Body of pancreas (tissue), 4 donors: ENCODE data around the gene EVA1C. TPM values are rescaled to one million over a fixed set of nuclear protein-coding genes. Genes with fewer than 3 reads are reported as not detected.

Source experiments
- ATAC-seq: fragments of 150-250 bp; one replicate; pipeline ENCODE4 v1.9.1; 2016
- DNase-seq, 4 donors: peaks; one replicate each; pipeline ENCODE4 v3.0.0-alpha.2; 2019
- H3K27ac ChIP-seq, 4 donors: fragments of 200-600 bp; sonication (generic); 1 replicate in 3 of 4; 2 replicates in 1 of 4; pipeline versions ENCODE4 v1.5.1 to v1.6.1; 2016 to 2019; ENCODE audit warnings: mild to moderate bottlenecking in 1 of 4, mixed read lengths in 1 of 4, moderate library complexity in 1 of 4
- H3K27me3 ChIP-seq, 2 donors: fragments of 200-600 bp; sonication (generic); one replicate each; pipeline ENCODE4 v1.6.0; 2016; ENCODE audit warnings: mild to moderate bottlenecking in 1 of 2
- H3K36me3 ChIP-seq, 2 donors: fragments of 200-600 bp; sonication (generic); replicated peaks in 1 of 2; 2 replicates each; pipeline ENCODE4 v1.5.1; 2016; ENCODE audit warnings: low read depth in 2 of 2; ENCODE audit not compliant: insufficient read depth in 1 of 2
- H3K4me1 ChIP-seq: fragments of 200-600 bp; sonication (generic); one replicate; pipeline ENCODE4 v1.6.0; 2016
- H3K4me3 ChIP-seq, 2 donors: fragments of 200-600 bp; sonication (generic); 1 replicate in 1 of 2; 2 replicates in 1 of 2; pipeline ENCODE4 v1.5.1; 2016 to 2019
- H3K9me3 ChIP-seq, 3 donors: fragments of 200-600 bp; sonication (generic); 1 replicate in 2 of 3; 2 replicates in 1 of 3; pipeline ENCODE4 v1.5.1; 2016
- POLR2A ChIP-seq, 3 donors: fragments of 450-650 bp; IDR thresholded peaks; one replicate each; pipeline ENCODE4 v1.6.1; 2016; ENCODE audit warnings: antibody characterized with exemption in 3 of 3, mild to moderate bottlenecking in 2 of 3
- WGBS, 2 donors: methylation state at CpG; one replicate each; pipeline ENCODE4 v1.1.5; 2017; 5-methylcytosine and 5-hydroxymethylcytosine counted together
- intact Hi-C: fragments of 100-400 bp; cut with DNase I; formaldehyde crosslinking; loops from one replicate; pipeline ENCODE4 v1.15.1; 2023
- total RNA-seq, 2 donors: library from RNA; depleted of rRNA; stranded (reverse); fragments of >200 nt; gene quantifications; one replicate each; pipeline ENCODE4 v1.1.0, GENCODE V29; 2016
- TF ChIP-seq, protein P1 (sequence below), 7 experiments: fragments of 450-650 bp in 4 of 7; fragments of 200-600 bp in 3 of 7; sonication (generic) in 3 of 7; IDR thresholded peaks; one replicate each; pipeline ENCODE4 v1.5.1; 2016 to 2019; ENCODE audit warnings: antibody characterized with exemption in 7 of 7

Gene EVA1C
- total RNA-seq, 2 donors from 2014 or later: 16.5 to 24.4 TPM

DNA sequence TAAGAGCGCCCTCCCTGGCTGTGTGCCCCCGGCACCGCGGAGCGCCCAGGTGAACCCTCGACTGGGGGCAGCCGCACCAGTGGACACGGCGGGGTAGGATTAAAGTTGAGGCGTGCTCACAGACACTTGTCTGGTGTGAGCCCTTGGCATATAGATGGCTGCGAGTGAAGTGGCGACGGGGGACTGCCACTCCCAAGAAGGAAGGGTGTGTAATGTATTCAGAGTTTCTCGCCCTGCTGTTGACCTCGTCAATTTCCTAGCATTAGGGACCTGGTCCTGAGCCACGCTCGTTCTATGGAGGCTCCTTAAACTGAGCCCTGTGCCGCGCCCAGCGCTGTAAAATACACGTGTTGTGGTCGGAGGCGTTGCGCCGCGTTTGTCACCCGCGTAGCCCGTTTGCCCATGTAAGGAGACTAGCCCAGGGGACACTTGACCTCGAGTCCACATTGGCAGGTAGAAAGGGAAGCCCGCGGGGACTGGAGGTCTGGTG, 554 bp downstream of the EVA1C start:
- 33 to 43% methylated on average over 27 to 32 of the region's 32 CpGs for WGBS, 2 donors
- TF ChIP-seq POLR2A (IDR thresholded peaks at IDR 0.05): peak in 1 of 3 donors; percentile 32
- TF ChIP-seq, protein P1, sequence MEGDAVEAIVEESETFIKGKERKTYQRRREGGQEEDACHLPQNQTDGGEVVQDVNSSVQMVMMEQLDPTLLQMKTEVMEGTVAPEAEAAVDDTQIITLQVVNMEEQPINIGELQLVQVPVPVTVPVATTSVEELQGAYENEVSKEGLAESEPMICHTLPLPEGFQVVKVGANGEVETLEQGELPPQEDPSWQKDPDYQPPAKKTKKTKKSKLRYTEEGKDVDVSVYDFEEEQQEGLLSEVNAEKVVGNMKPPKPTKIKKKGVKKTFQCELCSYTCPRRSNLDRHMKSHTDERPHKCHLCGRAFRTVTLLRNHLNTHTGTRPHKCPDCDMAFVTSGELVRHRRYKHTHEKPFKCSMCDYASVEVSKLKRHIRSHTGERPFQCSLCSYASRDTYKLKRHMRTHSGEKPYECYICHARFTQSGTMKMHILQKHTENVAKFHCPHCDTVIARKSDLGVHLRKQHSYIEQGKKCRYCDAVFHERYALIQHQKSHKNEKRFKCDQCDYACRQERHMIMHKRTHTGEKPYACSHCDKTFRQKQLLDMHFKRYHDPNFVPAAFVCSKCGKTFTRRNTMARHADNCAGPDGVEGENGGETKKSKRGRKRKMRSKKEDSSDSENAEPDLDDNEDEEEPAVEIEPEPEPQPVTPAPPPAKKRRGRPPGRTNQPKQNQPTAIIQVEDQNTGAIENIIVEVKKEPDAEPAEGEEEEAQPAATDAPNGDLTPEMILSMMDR (IDR thresholded peaks at IDR 0.05): no peak
- Histone ChIP-seq H3K36me3 (no peaks in the 10 kb centered on the region), H3K9me3 (no peaks in the 10 kb centered on the region), H3K27me3 (no peaks in the 10 kb centered on the region), H3K4me1 (peaks cover 46% of the 10 kb centered on the region), H3K27ac (peak overlapping the region; percentile 84 to 94 (median 88)), H3K4me3 (peak overlapping the region; percentile 45 to 72)
- intact Hi-C loops: no loop called here
- ATAC-seq (peak; percentile 2), DNase-seq (peak; percentile 29 to 48 (median 37))

DNA sequence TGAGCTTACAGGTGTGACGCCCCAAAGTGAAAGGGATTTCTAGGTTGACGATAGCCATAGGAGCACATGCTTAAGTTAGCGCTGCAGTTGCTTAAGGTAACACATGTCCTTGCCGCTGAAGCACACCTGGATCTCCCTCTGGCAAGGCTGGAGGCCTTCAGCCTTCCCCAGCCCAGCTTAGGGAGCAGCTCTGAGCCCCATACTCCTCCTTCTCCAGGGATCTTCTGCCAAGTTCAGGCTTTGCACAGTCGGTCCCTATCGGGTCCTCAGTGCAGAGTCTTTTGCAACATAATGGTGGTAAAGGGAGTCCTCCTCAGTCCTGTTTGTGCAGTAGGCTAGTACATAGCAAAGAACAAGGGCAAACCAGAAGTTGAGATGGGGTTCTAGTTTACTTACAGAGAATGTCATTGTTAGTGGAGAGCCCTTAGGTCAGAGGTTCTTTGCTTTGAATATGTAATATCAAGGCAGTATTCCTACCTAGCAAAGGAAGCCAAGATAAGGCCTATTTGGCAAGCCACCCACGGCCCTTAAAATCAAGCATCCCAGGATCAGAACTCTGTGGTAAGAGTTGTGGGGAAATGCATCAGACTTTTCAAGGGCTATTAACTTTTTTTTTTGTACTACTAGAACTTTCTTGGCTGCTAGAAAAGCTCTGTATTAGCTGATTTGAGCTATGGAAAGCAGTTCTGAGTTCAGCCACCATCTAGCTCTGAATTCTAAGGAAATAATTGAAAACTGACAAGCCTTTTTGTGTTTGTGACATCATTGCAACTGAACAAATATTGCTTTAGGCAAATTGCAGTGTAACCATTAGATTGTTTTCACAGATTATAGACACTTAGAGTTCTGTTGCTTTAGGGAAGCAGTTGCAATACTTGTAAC, 1.4 kb downstream of the EVA1C start:
- Histone ChIP-seq H3K27ac (peak overlapping the region; percentile 84 to 94 (median 88)), H3K36me3 (no peaks in the 10 kb centered on the region), H3K9me3 (no peaks in the 10 kb centered on the region), H3K4me1 (peaks cover 46% of the 10 kb centered on the region), H3K4me3 (no peak overlapping the region), H3K27me3 (no peaks in the 10 kb centered on the region)
- TF ChIP-seq, protein P1 (IDR thresholded peaks at IDR 0.05): no peak
- no peak for TF ChIP-seq POLR2A (IDR thresholded peaks at IDR 0.05)
- DNase-seq: peak in 2 of 4 donors; percentile 25 to 36
- intact Hi-C loops: no loop called here
- WGBS, 2 donors: 48 to 54% methylated on average over 7 of the region's 7 CpGs
- no peak for ATAC-seq

DNA sequence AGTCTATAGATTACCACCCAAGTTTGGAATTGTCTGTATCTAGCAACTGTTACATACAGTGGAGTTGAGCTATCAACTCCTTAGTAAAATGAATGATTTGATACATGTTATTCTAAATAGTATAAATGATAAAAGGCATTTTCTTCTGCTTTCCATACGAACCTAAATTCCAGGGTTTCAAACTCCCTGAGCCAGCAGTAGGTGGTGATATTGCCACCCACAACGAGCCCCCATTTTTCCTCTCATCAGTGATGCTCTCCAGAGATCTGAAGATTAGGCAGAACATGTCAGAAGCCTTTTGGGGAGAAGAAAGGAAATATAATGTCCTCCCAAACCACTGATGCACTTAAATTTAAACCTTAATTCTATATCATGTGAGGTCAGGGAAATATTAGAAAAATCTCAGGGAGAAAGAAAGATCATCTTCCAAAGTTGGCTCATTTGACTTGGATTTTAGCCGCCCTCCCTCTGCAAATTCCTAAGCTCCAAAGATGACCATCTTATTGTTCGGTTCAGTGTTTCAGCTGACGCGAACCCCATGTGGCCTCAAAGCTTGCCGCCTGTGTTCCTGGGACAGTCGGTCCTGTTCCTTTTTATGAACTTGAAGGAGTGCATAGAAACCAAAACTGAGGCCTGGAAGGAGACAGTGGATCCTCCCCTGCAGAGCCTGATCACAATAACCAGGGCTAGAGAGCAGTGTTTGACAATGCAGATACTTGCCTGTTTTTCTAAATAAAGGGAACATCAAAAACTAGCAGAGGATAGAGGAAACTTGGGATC, 2.3 kb downstream of the EVA1C start:
- intact Hi-C loops: no loop called here
- TF ChIP-seq, protein P1 (IDR thresholded peaks at IDR 0.05): peak in 4 of 7 experiments; percentile 10 to 39 (median 16)
- no peak for TF ChIP-seq POLR2A (IDR thresholded peaks at IDR 0.05)

DNA sequence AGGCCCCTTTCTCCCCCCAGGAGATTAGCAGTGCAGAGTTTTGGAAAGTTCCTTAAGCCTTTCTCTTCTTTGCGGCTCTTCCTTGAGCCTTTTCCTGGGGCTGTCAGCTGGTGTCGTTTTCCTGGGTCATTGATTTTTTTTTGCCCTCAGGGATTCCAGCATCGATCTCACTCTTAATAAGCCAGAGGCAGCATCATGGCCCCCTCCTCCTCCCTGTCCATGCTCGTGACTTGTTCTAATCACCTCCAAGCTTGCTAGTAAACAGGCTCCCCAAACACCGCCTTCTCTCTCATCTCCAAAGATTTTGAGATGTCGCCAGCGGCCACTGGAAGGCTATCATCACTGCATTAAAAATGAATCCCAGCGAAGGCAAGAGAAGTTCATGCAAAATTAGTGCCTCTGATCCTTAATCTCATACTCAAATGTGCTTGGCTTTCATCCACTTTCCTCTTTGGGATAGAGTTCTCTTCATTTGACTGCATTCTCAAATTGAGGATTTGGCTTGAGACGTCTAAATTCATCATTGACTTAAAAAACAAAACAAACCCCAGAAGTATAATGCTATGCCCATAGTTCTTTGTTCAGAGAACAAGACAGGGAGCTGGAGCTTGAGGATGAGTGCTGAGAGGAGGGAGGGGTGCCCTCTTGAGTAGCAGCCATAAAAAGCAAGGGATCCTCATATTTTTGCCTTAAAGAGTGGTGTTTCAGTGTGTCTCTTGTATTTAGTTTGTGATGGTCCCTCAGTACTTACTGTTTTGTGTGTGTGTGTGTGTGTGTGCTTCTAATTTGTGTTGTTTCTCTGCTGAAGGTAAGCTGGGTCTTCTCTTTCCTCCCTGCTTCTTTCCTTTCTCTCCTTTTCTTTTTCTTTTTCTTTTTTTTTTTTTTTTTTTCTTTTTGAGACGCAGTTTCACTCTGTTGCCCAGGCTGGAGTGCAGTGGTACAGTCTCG, 3.2 kb downstream of the EVA1C start:
- 68 to 71% methylated on average over 11 of the region's 11 CpGs for WGBS, 2 donors
- intact Hi-C loops: no loop called here

More for the DNA sequence above, 2.3 kb downstream of the EVA1C start:
- H3K27ac ChIP-seq: peak overlapping the region in 3 of 4 donors; percentile 30 to 94 (median 92)
- H3K36me3 ChIP-seq: no peaks in the 10 kb centered on the region
- ATAC-seq (no peak), DNase-seq (no peak)
- no peak overlapping the region for H3K4me3 ChIP-seq
- H3K9me3 ChIP-seq: no peaks in the 10 kb centered on the region
- no peaks in the 10 kb centered on the region for H3K27me3 ChIP-seq
- 69 to 73% methylated on average over 8 of the region's 8 CpGs for WGBS, 2 donors
- peaks cover 46% of the 10 kb centered on the region for H3K4me1 ChIP-seq

More for the DNA sequence above, 3.2 kb downstream of the EVA1C start:
- peaks cover 42% of the 10 kb centered on the region for H3K4me1 ChIP-seq
- H3K4me3 ChIP-seq: no peak overlapping the region
- ATAC-seq (no peak), DNase-seq (no peak)
- H3K27ac ChIP-seq: peak overlapping the region in 2 of 4 donors; percentile 8 to 21
- TF ChIP-seq, protein P1 (IDR thresholded peaks at IDR 0.05): no peak
- no peak for TF ChIP-seq POLR2A (IDR thresholded peaks at IDR 0.05)
- no peaks in the 10 kb centered on the region for H3K9me3 ChIP-seq
- H3K27me3 ChIP-seq: no peaks in the 10 kb centered on the region
- no peaks in the 10 kb centered on the region for H3K36me3 ChIP-seq
